H1 (cell line): Measurements from ENCODE around the gene HDDC3. TPM values are rescaled to one million over a fixed set of nuclear protein-coding genes. Genes with fewer than 3 reads are reported as not detected.

Source experiments
- CTCF ChIA-PET: fragments of 300-600 bp; sonication (Branson Sonifier 250); formaldehyde crosslinking; loops from one replicate; lab custom pipeline; 2021; ENCODE audit not compliant: partially characterized antibody; lab: Charles Lee
- POLR2A ChIA-PET: fragments of 300-600 bp; sonication (Branson Sonifier 250); formaldehyde crosslinking; loops from one replicate; lab custom pipeline; 2021; ENCODE audit warnings: inconsistent platforms; ENCODE audit not compliant: partially characterized antibody; lab: Charles Lee
- DNase-seq, 2 experiments: peaks; one replicate each; pipeline versions ENCODE4 v3.0.0 to v3.0.0-alpha.2; 2010 to 2022; ENCODE audit warnings: low spot score in 2 of 2, low read depth in 1 of 2, mixed read lengths in 1 of 2
- FAIRE-seq: peaks from 2 replicates; lab custom pipeline; 2011; peaks lifted over from hg19 to GRCh38; lab: Jason Lieb, UNC
- H2AFZ ChIP-seq: 2 replicates; pipeline ENCODE4 v1.8.1; 2012; ENCODE audit warnings: low read length, inconsistent platforms
- H2AK5ac ChIP-seq: 2 replicates; pipeline ENCODE4 v1.6.1; 2013; ENCODE audit warnings: low read depth, low read length
- H2BK120ac ChIP-seq: replicated peaks from 2 replicates; pipeline ENCODE3; 2013; ENCODE audit warnings: low read depth, low read length, inconsistent platforms
- H2BK12ac ChIP-seq: 2 replicates; pipeline ENCODE4 v1.6.1; 2013; ENCODE audit warnings: low read depth, low read length
- H2BK15ac ChIP-seq: 2 replicates; pipeline ENCODE4 v1.6.1; 2013; ENCODE audit warnings: low read length
- H2BK20ac ChIP-seq: 2 replicates; pipeline ENCODE4 v1.6.1; 2013; ENCODE audit warnings: low read length
- H2BK5ac ChIP-seq: 2 replicates; pipeline ENCODE4 v1.6.1; 2013; ENCODE audit warnings: low read depth, low read length
- H3K14ac ChIP-seq: 2 replicates; pipeline ENCODE4 v1.6.1; 2013; ENCODE audit warnings: inconsistent platforms; ENCODE audit not compliant: insufficient read length
- H3K18ac ChIP-seq: 2 replicates; pipeline ENCODE4 v1.6.1; 2013; ENCODE audit warnings: low read length; ENCODE audit errors: extremely low read depth
- H3K23ac ChIP-seq: 2 replicates; pipeline ENCODE4 v1.6.1; 2013; ENCODE audit warnings: inconsistent platforms; ENCODE audit not compliant: insufficient read length
- H3K23me2 ChIP-seq: 2 replicates; pipeline ENCODE4 v1.6.1; 2013; ENCODE audit warnings: low read depth, low read length
- H3K27ac ChIP-seq: 2 replicates; pipeline ENCODE4 v1.6.1; 2011; ENCODE audit warnings: low read depth, low read length, inconsistent platforms
- H3K27me3 ChIP-seq, 4 experiments: replicated peaks in 1 of 4; 1 replicate in 1 of 4; 2 replicates in 3 of 4; pipeline versions ENCODE4 v1.6.1 to v1.8.1; 2011 to 2013; ENCODE audit warnings: low read length in 3 of 4, mild to moderate bottlenecking in 3 of 4, inconsistent platforms in 2 of 4, mixed read lengths in 2 of 4, moderate library complexity in 1 of 4; ENCODE audit not compliant: control insufficient read depth in 3 of 4, insufficient read depth in 3 of 4; ENCODE audit errors: extremely low read depth in 1 of 4
- H3K36me3 ChIP-seq, 4 experiments: 2 replicates each; pipeline versions ENCODE4 v1.6.1 to v1.8.1; 2011 to 2013; ENCODE audit warnings: mild to moderate bottlenecking in 4 of 4, low read length in 3 of 4, moderate library complexity in 2 of 4, control low read depth in 1 of 4, inconsistent platforms in 1 of 4; ENCODE audit not compliant: insufficient read depth in 4 of 4, control insufficient read depth in 2 of 4
- H3K4ac ChIP-seq: replicated peaks from 2 replicates; pipeline ENCODE3; 2013; ENCODE audit warnings: low read length, low read depth, mixed read lengths, inconsistent platforms; ENCODE audit not compliant: insufficient read length
- H3K4me1 ChIP-seq, 4 experiments: replicated peaks in 1 of 4; 1 replicate in 1 of 4; 2 replicates in 3 of 4; pipeline versions ENCODE4 v1.6.1 to v1.8.1; 2011 to 2013; ENCODE audit warnings: low read length in 3 of 4, inconsistent platforms in 2 of 4, mixed read lengths in 1 of 4; ENCODE audit not compliant: insufficient read depth in 4 of 4, control insufficient read depth in 3 of 4
- H3K4me2 ChIP-seq, 2 experiments: 2 replicates each; pipeline versions ENCODE4 v1.6.1 to v1.8.1; 2011 to 2013; ENCODE audit warnings: low read depth in 2 of 2, low read length in 2 of 2, control low read depth in 1 of 2, inconsistent platforms in 1 of 2, mild to moderate bottlenecking in 1 of 2; ENCODE audit not compliant: insufficient read depth in 1 of 2
- H3K4me3 ChIP-seq, 4 experiments: fragments of 200-600, 300-600 bp in 1 of 4; sonication (generic), shearing (Covaris generic), sonication (Bioruptor Twin) in 1 of 4; 2 replicates each; pipeline versions ENCODE4 v1.5.1 to v1.8.1; 2011 to 2016; ENCODE audit warnings: low read length in 4 of 4, low read depth in 3 of 4, control low read depth in 2 of 4, inconsistent platforms in 2 of 4, mild to moderate bottlenecking in 2 of 4, mixed read lengths in 1 of 4, moderate library complexity in 1 of 4; ENCODE audit not compliant: insufficient read depth in 2 of 4; ENCODE audit errors: extremely low read depth in 1 of 4
- H3K56ac ChIP-seq: replicated peaks from 2 replicates; pipeline ENCODE3; 2013; ENCODE audit warnings: low read depth, mild to moderate bottlenecking, mixed read lengths, low read length, inconsistent platforms; ENCODE audit not compliant: insufficient read length
- H3K79me1 ChIP-seq: 2 replicates; pipeline ENCODE4 v1.6.1; 2013; ENCODE audit warnings: low read depth, low read length, control low read depth
- H3K79me2 ChIP-seq, 2 experiments: 2 replicates each; pipeline versions ENCODE4 v1.6.1 to v1.8.1; 2012 to 2013; ENCODE audit warnings: low read length in 2 of 2, mild to moderate bottlenecking in 2 of 2, inconsistent platforms in 1 of 2; ENCODE audit not compliant: insufficient read depth in 2 of 2, control insufficient read depth in 1 of 2
- H3K9ac ChIP-seq, 4 experiments: replicated peaks in 1 of 4; 1 replicate in 1 of 4; 2 replicates in 3 of 4; pipeline versions ENCODE4 v1.6.1 to v1.8.1; 2011 to 2013; ENCODE audit warnings: low read depth in 3 of 4, low read length in 3 of 4, control low read depth in 2 of 4, mild to moderate bottlenecking in 2 of 4, moderate library complexity in 2 of 4, inconsistent platforms in 1 of 4; ENCODE audit errors: extremely low read depth in 1 of 4
- H3K9me3 ChIP-seq, 2 experiments: 2 replicates each; pipeline versions ENCODE4 v1.6.1 to v1.8.1; 2012 to 2013; ENCODE audit warnings: mild to moderate bottlenecking in 2 of 2, moderate library complexity in 2 of 2, control low read depth in 1 of 2, inconsistent platforms in 1 of 2, low read depth in 1 of 2, low read length in 1 of 2, mixed read lengths in 1 of 2; ENCODE audit not compliant: insufficient read depth in 2 of 2
- H4K20me1 ChIP-seq, 2 experiments: replicated peaks in 1 of 2; 2 replicates each; pipeline versions ENCODE3 to v1.8.1; 2011 to 2013; ENCODE audit warnings: inconsistent platforms in 2 of 2, low read length in 2 of 2, mild to moderate bottlenecking in 1 of 2; ENCODE audit not compliant: insufficient read depth in 2 of 2, control insufficient read depth in 1 of 2
- H4K5ac ChIP-seq: 2 replicates; pipeline ENCODE4 v1.6.1; 2013; ENCODE audit warnings: low read length, low read depth, mixed read lengths, inconsistent platforms; ENCODE audit not compliant: insufficient read length
- H4K8ac ChIP-seq: 2 replicates; pipeline ENCODE4 v1.8.0; 2013; ENCODE audit warnings: mild to moderate bottlenecking, moderate library complexity, low read length, inconsistent platforms; ENCODE audit not compliant: insufficient read depth; ENCODE audit errors: extremely low read depth
- H4K91ac ChIP-seq: replicated peaks from 2 replicates; pipeline ENCODE3; 2013; ENCODE audit warnings: low read length, mixed read lengths, inconsistent platforms; ENCODE audit not compliant: insufficient read length
- BCL11A ChIP-seq, 2 experiments: IDR thresholded peaks; one replicate each; pipeline ENCODE4 v1.6.1; 2011; ENCODE audit warnings: low read depth in 2 of 2, low read length in 2 of 2, mild to moderate bottlenecking in 2 of 2
- CEBPB ChIP-seq: IDR thresholded peaks from 2 replicates; pipeline ENCODE4 v1.6.1; 2012; ENCODE audit warnings: low read depth, low read length
- CTBP2 ChIP-seq: IDR thresholded peaks from 2 replicates; pipeline ENCODE4 v1.7.0; 2011; ENCODE audit warnings: borderline replicate concordance, mild to moderate bottlenecking, moderate library complexity, mixed read lengths, low read length; ENCODE audit not compliant: insufficient read depth, insufficient read length
- NRF1 ChIP-seq: IDR thresholded peaks from 2 replicates; pipeline ENCODE4 v1.6.1; 2011; ENCODE audit warnings: mild to moderate bottlenecking, low read depth, low read length, improper control_type of control experiment
- TBP ChIP-seq: IDR thresholded peaks from 2 replicates; pipeline ENCODE4 v1.6.1; 2011; ENCODE audit warnings: low read depth, low read length, improper control_type of control experiment
- WGBS, 2 experiments: shearing (Covaris generic) in 1 of 2; methylation state at CpG; one replicate each; pipeline versions ENCODE4 v1.1.6 to v1.1.7; 2013 to 2015; ENCODE audit warnings: low lambda C conversion rate in 2 of 2, mixed read lengths in 2 of 2, inconsistent platforms in 1 of 2, low coverage in 1 of 2, missing lambda C conversion rate in 1 of 2; ENCODE audit not compliant: insufficient replicate concordance in 2 of 2, insufficient coverage in 1 of 2, insufficient read length in 1 of 2; ENCODE audit errors: extremely low coverage in 1 of 2, missing lambda C conversion rate in 1 of 2; 5-methylcytosine and 5-hydroxymethylcytosine counted together
- polyA plus RNA-seq, 7 experiments: library from polyadenylated mRNA; depleted of rRNA in 3 of 7; stranded (reverse) in 5 of 7; unstranded in 2 of 7; fragments of >200 nt in 5 of 7; fragments of 200-250 nt in 2 of 7; gene quantifications; 1 replicate in 5 of 7; 2 replicates in 1 of 7; 4 replicates in 1 of 7; pipeline versions ENCODE4 v1.2.1 to v1.2.3, GENCODE V29; 2011 to 2013; ENCODE audit warnings: missing spikeins in 2 of 7, mixed read lengths in 2 of 7
- total RNA-seq: library from RNA; stranded (reverse); fragmentation: NEBNext Ultra II Directional; extraction: Animal tissue kit (Norgen Biotek cat#: 25700); gene quantifications from 2 replicates; pipeline ENCODE4 v1.2.1, GENCODE V29; 2021

The HDDC3 gene
- total and polyA plus RNA-seq, 2 of the 8 experiments (the other 6 are each of a cell fraction or from before 2014, with no cell fraction given) = 16.3 to 16.5 TPM

DNA sequence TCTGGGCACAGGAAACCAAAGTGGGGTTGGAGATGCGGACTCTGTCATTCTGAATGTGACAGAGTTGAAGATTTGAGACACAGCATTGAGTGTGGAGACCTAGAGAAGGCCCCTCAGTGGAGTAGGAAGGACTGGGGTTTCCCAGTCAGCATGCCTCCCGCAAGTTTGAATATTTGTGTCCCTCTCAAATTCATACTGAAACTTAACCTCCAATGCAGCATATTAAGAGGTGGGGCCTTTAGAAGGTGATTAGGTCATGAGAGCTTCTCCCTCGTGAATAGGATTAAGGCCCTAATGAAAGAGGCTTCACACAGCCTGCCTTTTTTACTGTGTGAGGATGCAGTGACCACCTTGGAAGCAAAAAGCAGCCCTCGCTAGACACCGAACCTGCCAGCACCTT, 8.0 kb downstream of the HDDC3 start:
- Histone ChIP-seq H4K91ac (no peak overlapping the region), H3K14ac (no peak overlapping the region), H2BK5ac (no peak overlapping the region), H3K23ac (no peak overlapping the region), H3K4ac (no peak overlapping the region), H3K79me2 (no peaks in the 10 kb centered on the region), H3K27me3 (no peaks in the 10 kb centered on the region; a peak in 1 of 7 replicates), H3K18ac (no peak overlapping the region), H3K27ac (no peak overlapping the region), H3K9me3 (no peaks in the 10 kb centered on the region), H3K4me1 (no peaks in the 10 kb centered on the region), H3K4me2 (no peak overlapping the region), H2AK5ac (no peak overlapping the region), H2BK15ac (0 out of 2 replicates have a peak overlapping the region, but pooled peaks have one; percentile 46), H4K8ac (no peak overlapping the region), H2AFZ (no peak overlapping the region), H3K79me1 (no peaks in the 10 kb centered on the region), H3K56ac (no peak overlapping the region), H3K9ac (no peak overlapping the region; a peak in 1 of 7 replicates), H2BK120ac (no peak overlapping the region), H3K23me2 (no peaks in the 10 kb centered on the region), H3K36me3 (no peaks in the 10 kb centered on the region; a peak in 2 of 8 replicates), H4K20me1 (peaks cover 0 to 1% of the 10 kb centered on the region in 2 experiments), H4K5ac (no peak overlapping the region), H2BK20ac (no peak overlapping the region), H2BK12ac (no peak overlapping the region), H3K4me3 (no peak overlapping the region)
- FAIRE-seq = no peak
- TF ChIP-seq CEBPB = no peak
- no peak for TF ChIP-seq CTBP2
- no peak for TF ChIP-seq NRF1
- TF ChIP-seq TBP = no peak
- no peak for TF ChIP-seq BCL11A (IDR thresholded peaks at IDR 0.05; ENCODE audit: low read depth in 2 of 2, low read length in 2 of 2)
- CTCF ChIA-PET = interaction anchor here (1.4 to 4.6 kb wide), 2 partner anchors 8 to 31 kb away, joined by 4 to 58 read pairs; partner anchors contain the start of genes HDDC3 and UNC45A
- POLR2A ChIA-PET = interaction anchor here (0.6 to 1.7 kb wide), 2 partner anchors 11 to 18 kb away, joined by 3 to 4 read pairs; partner anchors contain the start of gene UNC45A
- 92% methylated on average over 5 of the region's 5 CpGs; no CpG with 5 or more reads in 1 of the 2 experiments for WGBS, 2 experiments
- DNase-seq = no peak
